ENCODE results near the gene STK25. TPM values are rescaled to one million over a fixed set of nuclear protein-coding genes. Genes with fewer than 3 reads are reported as not detected.

The STK25 gene
- total RNA-seq, 1 donor from 2014 or later: 316 TPM

- no peak for TF ChIP-seq CTCF (IDR thresholded peaks at IDR 0.05; ENCODE audit: insufficient read depth, low read length, poor library complexity, severe bottlenecking)
- no peak for DNase-seq (ENCODE audit: low read depth)
These were observed 35.0 kb downstream of the STK25 start for GRCh38 chr2:241473399-241473798.

GRCh38 chr2:241469746-241470145 lies 38.6 kb downstream of the STK25 start:
- DNase-seq (ENCODE audit: low read depth): no peak
- no peak overlapping the region for H3K4me3 ChIP-seq (ENCODE audit: low read depth, low read length)
- H3K27me3 ChIP-seq (ENCODE audit: control insufficient read depth, insufficient read depth, low read length): no peaks in the 10 kb centered on the region
- no peaks in the 10 kb centered on the region for H3K36me3 ChIP-seq (ENCODE audit: control insufficient read depth, insufficient read depth, low read length)
- TF ChIP-seq CTCF (IDR thresholded peaks at IDR 0.05; ENCODE audit: insufficient read depth, low read length, poor library complexity, severe bottlenecking): no peak

More at GRCh38 chr2:241473399-241473798, 35.0 kb downstream of the STK25 start:
- no peaks in the 10 kb centered on the region for H3K36me3 ChIP-seq (ENCODE audit: control insufficient read depth, insufficient read depth, low read length)
- H3K4me3 ChIP-seq (ENCODE audit: low read depth, low read length): no peak overlapping the region
- H3K27me3 ChIP-seq (ENCODE audit: control insufficient read depth, insufficient read depth, low read length): no peaks in the 10 kb centered on the region

GRCh38 chr2:241468476-241468781 lies 40.0 kb downstream of the STK25 start:
- Histone ChIP-seq H3K4me3 (ENCODE audit: low read depth, low read length) (no peak overlapping the region), H3K27me3 (ENCODE audit: control insufficient read depth, insufficient read depth, low read length) (no peaks in the 10 kb centered on the region), H3K36me3 (ENCODE audit: control insufficient read depth, insufficient read depth, low read length) (no peaks in the 10 kb centered on the region)
- DNase-seq (ENCODE audit: low read depth): no peak
- TF ChIP-seq CTCF (IDR thresholded peaks at IDR 0.05; ENCODE audit: insufficient read depth, low read length, poor library complexity, severe bottlenecking): no peak

- DNase-seq (ENCODE audit: low read depth): no peak
- H3K4me3 ChIP-seq (ENCODE audit: low read depth, low read length): no peak overlapping the region
- TF ChIP-seq CTCF (IDR thresholded peaks at IDR 0.05; ENCODE audit: insufficient read depth, low read length, poor library complexity, severe bottlenecking): no peak
- no peaks in the 10 kb centered on the region for H3K27me3 ChIP-seq (ENCODE audit: control insufficient read depth, insufficient read depth, low read length)
- no peaks in the 10 kb centered on the region for H3K36me3 ChIP-seq (ENCODE audit: control insufficient read depth, insufficient read depth, low read length)
These were observed 40.5 kb downstream of the STK25 start for GRCh38 chr2:241467777-241468475.

GRCh38 chr2:241466230-241466629 lies 42.2 kb downstream of the STK25 start:
- Histone ChIP-seq H3K36me3 (ENCODE audit: control insufficient read depth, insufficient read depth, low read length) (no peaks in the 10 kb centered on the region), H3K4me3 (ENCODE audit: low read depth, low read length) (no peak overlapping the region), H3K27me3 (ENCODE audit: control insufficient read depth, insufficient read depth, low read length) (no peaks in the 10 kb centered on the region)
- no peak for TF ChIP-seq CTCF (IDR thresholded peaks at IDR 0.05; ENCODE audit: insufficient read depth, low read length, poor library complexity, severe bottlenecking)
- DNase-seq (ENCODE audit: low read depth): no peak

GRCh38 chr2:241465543-241465942 lies 42.8 kb downstream of the STK25 start:
- DNase-seq (ENCODE audit: low read depth): no peak
- H3K36me3 ChIP-seq (ENCODE audit: control insufficient read depth, insufficient read depth, low read length): no peaks in the 10 kb centered on the region
- H3K27me3 ChIP-seq (ENCODE audit: control insufficient read depth, insufficient read depth, low read length): no peaks in the 10 kb centered on the region
- no peak overlapping the region for H3K4me3 ChIP-seq (ENCODE audit: low read depth, low read length)
- TF ChIP-seq CTCF (IDR thresholded peaks at IDR 0.05; ENCODE audit: insufficient read depth, low read length, poor library complexity, severe bottlenecking): no peak

Measured in kidney epithelial cell (primary cell).